ENCODE data around the gene DHH.

Gene DHH

GRCh38 chr12:49040364-49040855 lies 54.2 kb downstream of the DHH start:
- peaks cover 9% of the 10 kb centered on the region for H4K20me1 ChIP-seq (ENCODE audit: insufficient read depth, low read length, poor library complexity, severe bottlenecking)
- H3K27me3 ChIP-seq (ENCODE audit: insufficient read depth, low read length, poor library complexity, severe bottlenecking), result no peaks in the 10 kb centered on the region
- H3K4me1 ChIP-seq (ENCODE audit: insufficient read depth, low read length, poor library complexity, severe bottlenecking), result no peaks in the 10 kb centered on the region
- TF ChIP-seq EZH2phosphoT487 (IDR thresholded peaks at IDR 0.05; ENCODE audit: borderline replicate concordance) (no peak), CTCF (conservative IDR thresholded peaks at IDR 0.05; ENCODE audit: low read length) (no peak)
- no peak overlapping the region for H3K9ac ChIP-seq (ENCODE audit: low read depth, low read length, poor library complexity, severe bottlenecking)
- peaks cover 87% of the 10 kb centered on the region; the same call in 1 of the 2 replicates for H3K36me3 ChIP-seq (ENCODE audit: insufficient read depth, low read length)
- no peak overlapping the region for H3K4me3 ChIP-seq (ENCODE audit: low read length, poor library complexity, severe bottlenecking)
- H3K79me2 ChIP-seq (ENCODE audit: insufficient read depth, low read length), result no peaks in the 10 kb centered on the region
- no peak overlapping the region for H2AFZ ChIP-seq (ENCODE audit: low read length)
- H3K4me2 ChIP-seq (ENCODE audit: low read depth, low read length, poor library complexity, severe bottlenecking), result no peak overlapping the region
- H3K9me2 ChIP-seq (replicated peaks; ENCODE audit: low read depth, low read length), result no peaks in the 10 kb centered on the region
- no peaks in the 10 kb centered on the region for H3F3A ChIP-seq (ENCODE audit: low read depth)
- no peaks in the 10 kb centered on the region for H3K9me3 ChIP-seq (ENCODE audit: insufficient read depth, low read depth, low read length)

- Histone ChIP-seq H4K20me1 (ENCODE audit: insufficient read depth, low read length, poor library complexity, severe bottlenecking) (peaks cover 9% of the 10 kb centered on the region), H3F3A (ENCODE audit: low read depth) (no peaks in the 10 kb centered on the region), H3K4me1 (ENCODE audit: insufficient read depth, low read length, poor library complexity, severe bottlenecking) (no peaks in the 10 kb centered on the region), H3K4me2 (ENCODE audit: low read depth, low read length, poor library complexity, severe bottlenecking) (no peak overlapping the region), H3K9me3 (ENCODE audit: insufficient read depth, low read depth, low read length) (no peaks in the 10 kb centered on the region), H3K9me2 (replicated peaks; ENCODE audit: low read depth, low read length) (no peaks in the 10 kb centered on the region), H3K4me3 (ENCODE audit: low read length, poor library complexity, severe bottlenecking) (no peak overlapping the region), H3K36me3 (ENCODE audit: insufficient read depth, low read length) (peaks cover 87% of the 10 kb centered on the region; the same call in 1 of the 2 replicates), H2AFZ (ENCODE audit: low read length) (no peak overlapping the region), H3K9ac (ENCODE audit: low read depth, low read length, poor library complexity, severe bottlenecking) (no peak overlapping the region), H3K79me2 (ENCODE audit: insufficient read depth, low read length) (no peaks in the 10 kb centered on the region), H3K27me3 (ENCODE audit: insufficient read depth, low read length, poor library complexity, severe bottlenecking) (no peaks in the 10 kb centered on the region)
- no peak for TF ChIP-seq CTCF (conservative IDR thresholded peaks at IDR 0.05; ENCODE audit: low read length)
- TF ChIP-seq EZH2phosphoT487 (IDR thresholded peaks at IDR 0.05; ENCODE audit: borderline replicate concordance), result no peak
These were observed 54.9 kb downstream of the DHH start for GRCh38 chr12:49039421-49040363.

- Histone ChIP-seq H3K4me1 (ENCODE audit: insufficient read depth, low read length, poor library complexity, severe bottlenecking) (no peaks in the 10 kb centered on the region), H3F3A (ENCODE audit: low read depth) (no peaks in the 10 kb centered on the region), H3K9ac (ENCODE audit: low read depth, low read length, poor library complexity, severe bottlenecking) (no peak overlapping the region), H3K9me3 (ENCODE audit: insufficient read depth, low read depth, low read length) (no peaks in the 10 kb centered on the region), H3K79me2 (ENCODE audit: insufficient read depth, low read length) (no peaks in the 10 kb centered on the region), H2AFZ (ENCODE audit: low read length) (no peak overlapping the region), H3K9me2 (replicated peaks; ENCODE audit: low read depth, low read length) (no peaks in the 10 kb centered on the region), H3K36me3 (ENCODE audit: insufficient read depth, low read length) (peaks cover 87% of the 10 kb centered on the region; the same call in 1 of the 2 replicates), H3K4me2 (ENCODE audit: low read depth, low read length, poor library complexity, severe bottlenecking) (no peak overlapping the region), H3K27me3 (ENCODE audit: insufficient read depth, low read length, poor library complexity, severe bottlenecking) (no peaks in the 10 kb centered on the region), H3K4me3 (ENCODE audit: low read length, poor library complexity, severe bottlenecking) (no peak overlapping the region), H4K20me1 (ENCODE audit: insufficient read depth, low read length, poor library complexity, severe bottlenecking) (peaks cover 4% of the 10 kb centered on the region)
- TF ChIP-seq CTCF (conservative IDR thresholded peaks at IDR 0.05; ENCODE audit: low read length), result no peak
- no peak for TF ChIP-seq EZH2phosphoT487 (IDR thresholded peaks at IDR 0.05; ENCODE audit: borderline replicate concordance)
These were observed 56.2 kb downstream of the DHH start for GRCh38 chr12:49038291-49038955.
